Fibroblast of skin of scalp (primary cell): Measurements from ENCODE around the gene LHPP.
"Not testable (repeated sequence)": the region's sequence is repeated elsewhere in the genome, so short reads cannot be mapped to it uniquely, and the experiment has no call there.

Experiments used
- DNase-seq: peaks from one replicate; pipeline ENCODE4 v3.0.0-alpha.2; 2013

Gene LHPP

DNA sequence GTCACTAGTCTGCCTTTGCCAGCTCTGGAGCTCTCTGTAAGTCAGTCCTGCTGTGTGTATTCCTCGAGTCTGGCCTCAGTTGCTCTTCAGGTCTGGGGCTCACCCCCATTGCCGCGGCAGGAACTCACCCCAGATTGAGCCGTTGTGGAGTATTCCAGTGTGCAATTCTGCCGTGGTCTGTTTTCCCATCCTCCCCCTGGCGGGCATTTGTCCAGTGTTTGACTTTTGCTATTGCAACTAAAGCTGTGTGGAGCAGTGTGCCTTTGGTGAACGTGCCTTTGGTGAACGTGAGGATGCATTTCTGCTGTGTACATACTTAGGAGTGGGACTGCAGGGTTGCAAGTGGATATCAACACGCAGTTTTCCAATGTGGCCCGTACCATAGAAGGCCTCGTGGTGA lies 148.1 kb downstream of the LHPP start:
- no peak for DNase-seq

DNA sequence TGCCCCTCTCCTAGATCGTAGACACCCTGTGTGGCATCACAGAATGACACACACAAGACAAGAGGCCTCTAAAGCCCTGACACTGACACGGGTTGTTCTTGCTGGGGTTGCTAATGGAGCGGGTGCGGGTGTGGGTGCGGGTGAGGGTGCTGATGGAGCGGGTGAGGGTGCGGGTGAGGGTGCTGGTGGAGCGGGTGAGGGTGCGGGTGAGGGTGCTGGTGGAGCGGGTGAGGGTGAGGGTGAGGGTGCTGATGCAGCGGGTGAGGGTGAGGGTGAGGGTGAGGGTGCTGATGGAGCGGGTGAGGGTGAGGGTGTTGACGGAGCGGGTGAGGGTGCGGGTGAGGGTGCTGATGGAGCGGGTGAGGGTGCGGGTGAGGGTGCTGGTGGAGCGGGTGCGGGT lies 148.6 kb downstream of the LHPP start:
- not testable (repeated sequence) for DNase-seq

DNA sequence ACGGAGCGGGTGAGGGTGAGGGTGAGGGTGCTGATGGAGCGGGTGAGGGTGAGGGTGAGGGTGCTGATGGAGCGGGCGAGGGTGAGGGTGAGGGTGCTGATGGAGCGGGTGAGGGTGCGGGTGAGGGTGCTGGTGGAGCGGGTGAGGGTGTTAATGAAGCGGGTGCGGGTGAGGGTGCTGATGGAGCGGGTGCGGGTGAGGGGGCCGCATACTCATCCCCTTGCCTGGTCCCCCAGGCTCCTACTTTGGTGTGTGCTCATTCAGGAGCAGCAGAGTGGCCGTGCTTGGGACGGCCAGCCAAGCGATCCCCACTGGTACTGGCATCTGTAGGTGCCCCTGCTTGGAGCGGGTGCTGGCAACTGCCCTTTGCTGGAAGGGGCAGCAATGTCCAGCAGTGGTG lies 149.2 kb downstream of the LHPP start:
- DNase-seq, result not testable (repeated sequence)

DNA sequence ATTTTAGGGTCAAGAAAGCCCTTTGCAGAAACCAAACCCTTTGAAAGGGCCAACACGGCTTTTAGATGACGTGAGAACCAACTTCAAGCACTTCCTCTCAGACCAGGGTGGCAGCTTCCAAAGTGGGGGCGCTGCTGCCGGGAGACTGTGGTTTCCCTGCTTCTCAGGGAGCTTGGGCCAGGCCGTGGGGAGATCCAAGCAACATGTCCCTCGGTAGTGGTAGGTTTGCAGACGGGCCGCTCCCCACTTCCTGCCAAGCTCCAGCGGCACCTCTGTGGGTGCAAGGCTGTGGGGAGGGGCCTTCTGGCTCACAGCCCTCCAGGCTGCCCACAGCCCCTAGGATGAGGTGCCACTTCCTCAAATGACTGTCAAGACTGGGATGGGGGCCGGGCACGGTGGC lies 150.1 kb downstream of the LHPP start:
- DNase-seq, result no peak

DNA sequence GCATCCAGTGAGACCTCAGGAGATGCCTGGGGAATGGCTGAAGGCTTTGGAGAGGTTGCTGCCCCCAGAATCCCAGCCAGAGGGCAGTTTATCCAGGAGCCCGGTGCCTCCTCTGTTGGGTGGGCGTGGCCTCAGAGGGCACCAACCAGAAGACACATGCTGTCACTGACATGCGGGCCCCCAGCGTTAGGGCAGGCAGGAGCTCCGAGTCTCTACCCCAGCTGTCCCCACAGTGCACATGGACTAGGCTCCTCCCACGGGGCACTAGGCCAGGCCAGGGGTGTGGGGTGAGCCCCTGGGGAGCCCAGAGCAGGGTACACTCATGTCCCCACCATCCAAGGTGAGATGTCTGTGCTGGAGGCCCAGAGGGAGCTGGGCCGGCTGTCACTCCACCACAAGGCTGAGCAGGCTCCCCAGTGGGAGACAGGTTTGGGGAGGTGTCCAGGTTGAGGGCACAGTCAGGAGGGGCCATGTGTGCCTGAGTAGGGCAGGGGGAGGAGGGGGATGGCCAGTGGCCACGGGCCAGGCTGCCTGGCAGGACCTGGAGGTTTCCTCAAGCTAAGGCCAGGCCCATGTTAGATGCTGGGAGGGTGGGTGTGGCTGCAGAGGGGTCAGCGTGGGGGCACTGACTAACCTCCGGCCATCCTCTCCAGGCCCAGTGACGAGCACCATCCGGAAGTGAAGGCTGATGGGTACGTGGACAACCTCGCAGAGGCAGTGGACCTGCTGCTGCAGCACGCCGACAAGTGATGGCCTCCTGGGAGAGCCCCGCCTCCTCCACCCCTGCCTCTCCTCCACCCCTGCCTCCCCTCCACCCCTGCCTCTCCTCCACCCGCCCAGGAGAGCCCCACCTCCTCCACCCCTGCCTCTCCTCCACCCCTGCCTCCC lies 151.2 kb downstream of the LHPP start:
- DNase-seq, result no peak

DNA sequence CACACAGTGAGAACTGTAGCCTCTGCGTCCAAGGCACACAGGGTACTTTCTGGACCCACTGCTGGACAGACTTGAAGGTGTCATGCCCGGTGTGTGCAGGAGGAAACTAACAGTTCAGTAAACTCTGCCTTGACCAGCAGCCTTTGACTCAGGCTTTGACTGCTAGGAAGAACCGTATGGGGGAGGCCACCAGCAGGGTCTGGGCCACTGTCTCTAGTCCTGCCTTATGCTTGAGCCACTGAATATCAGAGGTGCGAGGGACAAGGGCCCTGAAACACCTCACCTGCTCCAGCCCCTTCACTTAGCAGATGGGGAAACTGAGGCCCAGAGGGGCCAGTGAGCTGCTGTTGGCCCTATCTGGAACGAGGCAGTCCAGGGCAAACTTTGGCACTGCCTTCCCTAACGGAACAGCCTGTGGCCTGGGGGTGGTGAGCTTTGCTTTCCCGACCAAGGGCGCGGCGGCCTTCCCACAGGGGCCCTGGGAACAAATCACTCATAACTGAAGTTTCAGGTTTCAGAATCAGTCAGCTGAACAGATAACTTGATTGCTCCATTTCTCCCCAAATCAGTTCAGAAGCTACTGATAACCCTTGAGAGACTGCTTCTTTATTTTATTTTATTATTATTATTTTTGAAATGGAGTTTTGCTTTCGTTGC lies 152.5 kb downstream of the LHPP start:
- no peak for DNase-seq

DNA sequence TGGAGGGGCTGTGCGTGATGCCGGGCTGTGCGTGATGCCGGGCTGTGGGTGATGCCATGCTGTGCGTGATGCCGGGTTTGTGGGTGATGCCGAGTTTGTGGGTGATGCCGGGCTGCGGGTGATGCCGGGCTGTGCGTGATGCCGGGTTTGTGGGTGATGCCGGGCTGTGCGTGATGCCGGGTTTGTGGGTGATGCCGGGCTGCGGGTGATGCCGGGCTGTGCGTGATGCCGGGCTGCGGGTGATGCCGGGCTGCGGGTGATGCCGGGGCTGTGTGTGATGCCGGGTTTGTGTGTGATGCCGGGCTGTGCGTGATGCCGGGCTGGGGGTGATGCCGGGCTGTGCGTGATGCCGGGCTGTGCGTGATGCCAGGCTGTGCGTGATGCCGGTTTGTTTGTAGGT lies 153.6 kb downstream of the LHPP start:
- no peak for DNase-seq

DNA sequence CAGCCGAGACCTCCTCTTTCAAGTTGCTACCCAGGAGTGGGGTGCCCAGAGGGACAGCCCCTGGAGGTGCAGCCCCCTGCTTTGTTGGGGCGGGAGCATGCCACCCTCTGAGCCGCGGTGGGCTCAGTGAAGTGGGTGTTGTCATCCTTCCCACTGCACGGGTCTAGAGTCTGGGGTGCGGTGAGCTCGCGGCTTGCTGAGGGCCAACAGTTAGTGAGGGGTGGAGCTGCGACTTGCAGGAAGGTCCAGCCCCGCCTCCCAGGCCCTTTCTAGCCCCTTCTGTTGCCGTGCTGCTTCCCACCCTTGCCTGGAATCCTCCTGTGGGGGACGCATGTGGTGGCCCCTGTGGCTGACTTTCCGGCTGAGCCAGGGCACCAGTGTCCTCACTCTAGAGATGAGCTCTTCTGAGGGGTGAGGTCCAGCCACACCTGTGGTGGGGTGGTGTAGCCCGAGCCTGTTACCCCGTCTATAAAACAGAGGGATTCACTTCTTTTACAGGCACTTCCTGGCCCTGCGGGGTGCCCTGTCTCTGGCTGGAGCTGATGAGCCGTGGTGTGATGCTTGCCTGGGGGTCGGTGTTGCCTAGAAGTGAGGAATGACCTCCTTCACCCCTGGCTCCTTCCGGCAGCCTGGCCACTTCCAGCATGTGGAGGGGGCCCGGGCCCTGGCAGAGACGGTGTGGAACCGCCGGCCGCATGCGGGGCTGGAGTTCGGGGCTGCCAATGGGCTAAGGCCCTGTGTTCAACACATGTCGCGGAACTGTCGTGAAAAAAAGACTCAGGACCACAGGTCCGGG lies 154.6 kb downstream of the LHPP start:
- DNase-seq, result no peak

DNA sequence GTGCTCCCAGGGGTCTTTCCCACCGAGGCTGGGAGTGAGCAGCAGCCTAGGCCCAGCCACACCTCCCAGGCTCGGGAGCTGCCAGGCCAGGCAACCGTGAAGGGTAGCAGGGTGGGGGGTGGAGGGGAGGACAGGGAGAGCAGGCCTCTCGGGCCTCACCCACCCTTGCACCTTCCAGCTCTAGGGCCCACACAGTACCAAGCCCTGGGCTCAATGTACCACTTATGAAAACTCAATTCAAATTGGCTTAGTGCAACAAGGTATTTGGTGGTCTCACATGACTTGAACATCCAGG lies 155.2 kb downstream of the LHPP start:
- DNase-seq, result no peak

DNA sequence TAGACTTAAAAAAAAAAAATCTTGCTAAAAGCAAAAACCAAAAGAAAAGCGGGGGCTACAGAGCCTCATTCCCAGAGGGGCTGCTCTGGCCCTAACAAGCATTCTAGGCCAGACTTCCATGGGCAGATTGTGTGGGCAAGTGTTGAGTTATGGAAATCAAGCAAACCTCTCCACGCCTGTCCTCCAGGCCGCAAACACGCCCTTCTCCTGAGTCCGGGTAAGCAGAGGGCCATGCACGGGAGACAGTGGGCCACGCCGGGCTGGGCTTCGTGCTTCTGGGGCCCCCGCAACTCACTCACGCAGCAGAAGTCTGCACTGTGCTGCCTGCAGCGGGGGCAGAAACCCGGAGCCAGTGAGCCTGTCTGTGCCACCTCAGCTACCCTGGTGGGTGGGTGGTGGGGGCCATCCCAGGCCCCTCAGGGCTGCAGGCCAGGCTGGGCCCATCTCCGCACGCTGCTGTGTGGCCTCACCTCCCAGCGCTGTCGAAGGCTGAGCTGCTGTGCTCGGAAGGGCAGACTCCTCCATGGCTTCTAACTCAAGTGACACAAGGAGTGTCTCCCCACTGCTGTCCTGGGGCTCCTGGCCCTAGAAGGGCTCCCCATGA lies 156.9 kb downstream of the LHPP start:
- no peak for DNase-seq

DNA sequence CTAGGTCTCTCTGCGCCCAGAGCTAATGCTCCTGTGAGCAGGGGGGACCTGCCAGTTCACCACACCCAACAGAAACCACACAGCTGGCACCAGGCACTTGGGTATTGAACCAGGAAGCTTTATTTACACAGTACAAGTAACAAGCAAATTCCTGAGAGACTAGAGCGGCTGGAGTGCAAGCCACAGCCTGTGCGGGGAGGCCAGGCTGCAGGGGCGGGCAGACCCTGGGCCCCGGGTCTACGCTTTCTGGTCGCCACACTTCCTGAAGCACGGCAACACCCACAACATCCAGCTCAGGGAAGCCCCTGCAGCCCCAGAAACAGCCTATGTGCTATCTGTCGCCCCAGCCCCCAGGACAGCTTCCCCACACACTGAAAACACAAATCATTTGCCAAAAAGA lies 157.6 kb downstream of the LHPP start:
- no peak for DNase-seq

DNA sequence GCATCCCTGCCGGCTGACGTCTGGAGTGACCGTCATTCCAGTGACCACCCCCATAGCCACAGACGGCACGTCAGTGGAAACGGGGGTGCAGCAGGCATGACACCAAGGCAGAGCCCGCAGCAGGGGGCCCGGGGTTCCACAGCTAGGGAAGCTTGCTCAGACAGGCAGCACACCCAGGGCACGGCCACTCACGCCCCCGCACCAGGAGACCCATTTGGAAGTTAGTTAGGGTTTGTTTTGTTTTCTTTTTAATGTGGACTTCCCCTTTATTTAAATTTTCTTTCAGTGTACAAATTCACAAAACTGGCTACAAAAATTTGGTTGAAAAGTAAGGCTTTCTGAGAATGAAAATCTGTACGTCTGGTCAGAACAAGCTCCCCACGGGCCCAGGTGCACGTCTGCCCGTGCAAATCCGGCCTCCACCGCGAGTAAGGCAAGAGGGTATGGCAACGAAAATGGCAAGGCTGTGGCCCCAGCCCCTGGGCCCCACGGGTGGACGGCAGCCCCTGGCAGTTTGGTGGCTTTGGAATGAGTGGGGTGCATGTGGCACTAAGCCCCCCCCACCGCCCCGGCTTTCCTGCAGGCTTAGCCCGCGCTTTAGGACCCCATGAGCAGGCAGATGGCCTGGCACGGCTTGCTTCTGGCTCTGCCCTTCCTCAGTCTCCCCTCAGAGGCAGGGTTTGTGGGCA lies 158.3 kb downstream of the LHPP start:
- DNase-seq, result no peak

DNA sequence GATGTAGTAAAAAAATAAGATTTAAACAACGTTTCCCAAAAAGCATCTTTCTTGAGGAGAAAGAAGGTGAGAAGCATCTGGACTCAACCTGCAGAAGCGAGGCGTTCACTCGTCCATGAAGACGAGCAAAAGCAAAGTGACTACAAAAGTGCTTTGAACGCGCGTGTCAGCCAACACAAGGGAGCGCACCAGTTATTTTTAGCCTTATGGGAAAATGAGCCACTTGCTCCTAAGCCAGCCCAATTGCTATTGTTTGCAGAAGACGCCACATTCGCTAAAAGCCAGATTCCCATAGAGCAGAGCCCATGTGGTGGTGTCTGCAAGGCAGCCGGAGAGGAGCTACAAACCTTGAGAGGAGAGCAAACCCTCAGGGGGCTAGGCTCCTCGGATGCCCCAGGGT lies 160.0 kb downstream of the LHPP start:
- no peak for DNase-seq

DNA sequence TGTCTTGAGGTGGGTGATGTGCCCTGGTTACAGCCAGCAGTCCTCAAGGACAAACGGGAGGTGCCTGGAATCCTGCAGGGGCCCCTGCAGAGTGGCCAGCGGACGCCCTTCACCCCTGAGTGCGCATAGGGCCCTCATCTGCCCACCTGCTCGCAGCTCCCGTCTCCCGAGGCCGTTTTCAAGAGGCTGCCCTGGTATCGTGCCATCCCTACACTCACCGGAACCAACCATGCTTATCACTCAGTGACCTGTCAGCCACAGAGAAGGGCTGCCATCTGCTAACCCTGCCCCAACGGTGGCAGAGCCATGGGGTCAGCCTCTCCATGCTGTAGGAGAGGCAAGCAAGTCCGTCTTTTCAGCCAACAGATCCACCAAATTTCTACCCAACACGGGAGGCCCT lies 160.5 kb downstream of the LHPP start:
- no peak for DNase-seq

DNA sequence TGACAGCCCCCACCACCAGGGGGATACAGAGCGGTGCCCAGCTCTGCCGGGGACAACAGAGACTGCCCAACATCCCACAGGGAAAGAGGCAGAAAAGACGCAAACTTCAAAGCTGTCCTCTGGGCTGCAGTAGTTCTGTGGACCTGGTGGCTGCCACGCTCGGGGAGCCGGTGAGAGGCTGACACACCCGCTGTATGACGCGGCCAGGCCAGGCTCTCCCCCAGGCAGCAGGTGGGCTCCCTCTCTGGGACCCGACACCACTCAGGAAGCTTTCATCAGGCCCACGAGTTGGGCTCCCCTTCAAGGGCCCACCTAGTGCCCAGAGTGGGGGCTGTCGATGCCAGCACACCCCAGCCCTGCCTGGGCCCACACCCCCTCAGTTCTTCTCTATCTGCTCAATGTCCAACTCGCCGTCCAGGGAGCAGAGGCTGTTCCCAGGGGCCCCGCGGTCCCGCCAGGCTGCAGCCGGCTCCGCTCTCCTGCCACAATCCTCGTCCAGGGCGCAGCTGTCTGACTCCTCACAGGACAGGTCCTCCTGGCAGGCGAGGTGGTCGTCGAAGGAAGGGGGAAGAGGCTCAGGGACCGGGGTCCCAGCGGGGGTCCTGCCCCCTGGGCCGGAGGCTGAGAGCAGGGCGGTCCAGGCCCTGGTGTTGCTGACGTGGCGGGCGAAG lies 161.4 kb downstream of the LHPP start:
- DNase-seq, result no peak

DNA sequence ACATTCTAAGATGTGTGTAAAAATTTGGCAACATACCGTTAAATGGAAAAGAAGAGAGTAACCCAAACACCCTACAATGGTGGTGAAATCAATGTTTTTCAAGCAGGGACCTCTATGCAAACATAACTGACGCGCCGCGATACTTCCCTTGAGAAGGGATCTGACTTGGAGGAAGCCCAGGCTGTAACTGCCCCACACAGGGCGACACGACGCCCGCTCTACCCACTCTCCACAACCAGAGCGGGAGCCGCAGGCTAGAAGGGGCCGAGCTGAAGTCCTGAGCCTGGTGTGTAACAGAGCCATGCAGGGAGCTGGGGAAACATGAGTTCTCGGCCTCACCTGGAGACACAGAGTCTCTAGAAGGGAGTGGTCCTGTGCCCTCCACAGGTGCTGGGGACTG lies 162.4 kb downstream of the LHPP start:
- no peak for DNase-seq

DNA sequence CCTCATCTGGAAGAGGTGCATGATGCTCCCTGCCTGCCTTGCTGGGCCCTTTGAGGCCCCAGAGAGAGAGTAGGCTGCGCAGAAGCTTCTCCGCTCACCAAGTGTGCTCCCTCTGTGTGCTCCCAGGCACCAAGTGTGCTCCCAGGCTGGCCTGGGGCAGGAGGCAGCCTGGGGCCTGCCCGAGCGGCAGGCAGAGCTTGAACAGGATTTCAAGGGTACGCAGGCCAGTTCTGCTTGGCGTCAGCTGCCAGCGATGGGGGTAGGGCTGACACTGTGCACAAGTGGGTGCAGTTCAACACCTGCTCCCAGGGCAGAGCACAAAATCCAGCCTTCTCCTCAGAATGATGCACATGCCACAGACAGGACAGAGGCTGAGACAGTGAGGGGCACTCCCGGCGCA lies 162.8 kb downstream of the LHPP start:
- no peak for DNase-seq

DNA sequence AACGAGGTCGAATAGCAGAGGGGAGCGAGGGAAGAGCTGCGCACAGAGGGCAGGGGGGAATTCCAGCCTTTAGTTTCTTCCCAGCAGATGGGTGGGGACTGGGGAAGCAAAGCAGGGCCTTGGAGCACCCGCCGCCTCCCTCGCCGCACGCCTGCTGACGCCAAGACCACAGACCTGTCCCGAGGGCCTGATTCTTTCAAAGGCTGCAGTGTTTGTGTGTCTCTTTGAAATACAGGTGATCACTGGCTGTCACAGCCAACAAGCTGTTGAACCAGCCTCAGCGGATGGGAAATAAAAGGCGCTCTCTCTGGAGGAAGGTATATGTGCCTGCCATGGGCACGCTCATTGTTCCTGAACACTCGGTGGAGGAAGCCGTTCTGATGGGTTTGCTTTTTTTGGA lies 163.3 kb downstream of the LHPP start:
- DNase-seq, result no peak

DNA sequence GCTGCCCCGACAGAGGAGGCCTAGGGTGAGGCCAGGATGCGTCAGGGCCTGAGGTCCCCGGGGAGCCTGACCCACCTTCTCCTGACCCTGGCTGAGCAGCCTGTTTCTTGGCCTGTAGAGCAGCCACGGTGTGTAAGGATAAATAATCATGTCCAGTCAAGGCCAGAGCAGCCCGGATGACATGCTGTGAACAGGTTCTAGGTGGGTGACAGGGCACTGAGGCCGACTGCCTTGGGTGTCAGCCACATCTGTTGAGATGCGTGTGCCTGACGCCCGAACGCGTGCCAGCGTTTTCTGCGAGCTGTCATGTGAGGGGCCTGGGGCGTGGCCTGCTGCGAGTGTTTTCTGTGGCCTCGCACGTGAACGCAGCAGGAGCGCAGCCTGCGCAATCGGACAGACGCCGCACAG lies 164.2 kb downstream of the LHPP start:
- no peak for DNase-seq

DNA sequence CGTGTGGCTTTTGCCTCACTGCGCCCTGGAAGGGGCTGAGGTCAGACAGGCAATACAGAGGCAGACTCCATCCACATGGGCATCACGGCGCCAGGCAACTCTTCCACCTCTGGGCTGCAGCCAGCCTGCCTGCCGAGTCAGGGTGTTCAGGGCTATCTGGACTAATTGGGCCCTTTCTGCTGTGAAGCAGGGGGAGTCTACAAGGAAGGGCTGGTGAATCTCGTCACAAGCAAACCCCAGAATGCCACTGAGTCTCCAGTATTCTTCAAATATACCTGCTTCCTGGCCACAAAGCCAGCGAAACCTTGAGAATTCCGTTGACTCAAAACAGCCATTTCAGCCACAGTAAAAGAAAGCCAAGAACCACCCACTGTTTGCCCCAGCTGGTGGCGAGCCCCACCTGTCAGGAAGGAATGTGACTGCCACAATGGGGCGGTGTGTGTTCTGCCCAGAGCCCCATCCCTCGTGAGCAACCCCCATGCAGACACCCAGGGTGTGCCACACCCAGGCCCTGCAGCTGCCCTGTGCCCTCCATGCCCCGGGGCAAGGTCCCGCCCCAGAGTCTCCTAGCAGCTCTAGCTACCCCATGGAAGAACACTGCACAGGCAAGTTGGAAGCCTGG lies 165.2 kb downstream of the LHPP start:
- no peak for DNase-seq

DNA sequence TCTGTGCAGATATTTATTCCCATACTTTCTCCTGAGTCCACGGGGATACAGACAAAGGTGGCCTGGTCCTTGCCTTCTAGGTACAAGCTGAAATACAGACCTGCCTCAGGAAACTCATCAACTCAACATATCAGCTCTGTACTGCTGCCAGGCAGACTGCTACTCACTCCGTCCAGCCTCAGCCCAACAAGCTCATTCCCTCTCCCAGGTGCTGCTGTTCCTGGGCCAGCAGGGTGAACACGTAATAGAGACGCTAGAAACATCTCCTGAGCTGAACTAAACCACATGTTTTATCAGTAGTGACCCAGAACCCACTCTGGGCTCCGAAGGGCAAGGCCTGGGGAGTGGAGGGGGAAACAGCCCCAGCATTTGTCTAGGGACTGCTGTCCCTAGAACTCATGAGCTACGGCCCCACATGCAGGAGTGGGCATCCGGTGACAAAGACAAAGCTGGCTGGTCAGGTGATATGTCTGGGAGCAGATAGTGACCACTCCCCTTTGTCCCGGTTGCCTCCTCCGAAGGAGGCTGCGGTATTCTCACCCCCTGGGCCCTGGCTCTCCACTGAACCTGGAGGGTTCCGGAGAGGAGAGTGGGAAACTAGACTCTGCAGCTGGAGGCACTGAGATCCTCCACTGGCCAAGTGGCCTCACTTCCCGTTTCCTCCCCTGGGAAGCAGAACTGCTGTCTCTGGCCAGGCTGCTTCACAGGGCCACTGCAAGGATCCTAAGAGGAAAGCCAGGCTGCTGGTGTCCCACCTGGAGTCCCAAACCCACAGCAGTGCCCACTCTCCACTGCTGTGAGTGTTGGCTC lies 166.4 kb downstream of the LHPP start:
- no peak for DNase-seq
